ENCODE measurements around the gene NPB.

The NPB gene

DNA sequence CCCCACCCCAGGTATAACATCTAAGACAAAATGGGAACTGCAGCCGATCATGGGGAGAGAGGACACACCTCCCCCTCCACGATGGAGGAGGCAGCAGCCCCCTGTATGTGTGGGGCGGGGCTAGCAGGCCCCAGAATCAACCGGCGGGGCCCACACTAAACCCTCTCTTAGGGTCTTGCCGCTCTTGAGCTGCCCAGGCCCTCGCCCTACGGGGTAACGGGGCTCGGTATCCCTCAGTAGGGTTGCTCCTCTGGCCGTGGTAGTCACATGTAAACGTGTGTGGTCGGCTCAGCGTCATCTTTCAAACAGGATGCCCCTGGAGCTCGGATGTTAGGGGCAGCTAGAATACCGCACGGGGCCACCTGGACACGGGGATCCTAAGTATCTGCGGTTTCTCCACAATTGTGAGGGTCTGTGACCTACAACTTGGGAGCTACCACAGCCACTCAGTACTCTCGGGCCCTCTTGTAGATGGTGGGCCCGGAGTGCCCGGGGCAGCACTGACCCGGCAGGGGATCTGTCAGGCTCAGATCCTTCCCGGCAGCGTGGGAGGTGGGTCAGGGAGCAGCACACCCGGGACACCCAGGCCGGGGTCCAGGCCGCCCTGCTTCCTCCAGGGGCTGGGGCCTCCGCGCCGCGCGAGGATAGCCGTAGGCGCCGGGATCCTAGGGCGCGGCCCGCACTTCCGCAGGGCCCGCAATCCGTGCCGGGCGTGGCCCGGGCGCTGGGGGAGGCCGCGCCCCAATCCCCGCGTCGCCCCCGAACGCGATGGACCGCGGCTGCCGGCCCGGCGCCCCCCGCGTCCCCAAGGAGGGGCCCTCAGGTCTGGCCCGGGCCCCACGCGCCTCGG lies 31.7 kb upstream of the NPB start:
- no peak for DNase-seq

DNA sequence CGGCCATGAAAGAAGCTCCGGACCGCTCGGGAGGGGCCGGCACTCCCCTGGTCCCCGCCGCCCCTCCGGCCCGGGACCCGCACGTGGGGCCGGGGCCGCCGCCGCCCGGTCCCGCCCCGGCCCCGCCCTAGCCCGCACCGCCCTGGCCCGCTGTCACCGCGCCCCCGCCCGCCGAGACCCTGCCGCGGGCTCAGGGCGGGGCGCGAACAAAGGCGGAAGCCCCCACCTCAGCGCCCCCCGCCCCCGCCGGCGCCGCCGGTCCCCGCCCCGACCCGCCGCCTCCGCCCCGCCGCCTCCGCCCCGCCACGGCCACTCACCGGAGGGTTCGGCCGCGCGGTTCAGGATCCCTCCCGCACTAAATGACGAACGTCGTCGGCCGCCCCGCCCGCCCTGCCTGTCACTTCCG lies 31.1 kb upstream of the NPB start, which contains the start of gene ARHGDIA:
TSS of gene ARHGDIA (minus strand) at position 357 of the 406 bp plus-strand sequence. CDS start 1,407 bp downstream, outside the sequence.
- no peak for DNase-seq

DNA sequence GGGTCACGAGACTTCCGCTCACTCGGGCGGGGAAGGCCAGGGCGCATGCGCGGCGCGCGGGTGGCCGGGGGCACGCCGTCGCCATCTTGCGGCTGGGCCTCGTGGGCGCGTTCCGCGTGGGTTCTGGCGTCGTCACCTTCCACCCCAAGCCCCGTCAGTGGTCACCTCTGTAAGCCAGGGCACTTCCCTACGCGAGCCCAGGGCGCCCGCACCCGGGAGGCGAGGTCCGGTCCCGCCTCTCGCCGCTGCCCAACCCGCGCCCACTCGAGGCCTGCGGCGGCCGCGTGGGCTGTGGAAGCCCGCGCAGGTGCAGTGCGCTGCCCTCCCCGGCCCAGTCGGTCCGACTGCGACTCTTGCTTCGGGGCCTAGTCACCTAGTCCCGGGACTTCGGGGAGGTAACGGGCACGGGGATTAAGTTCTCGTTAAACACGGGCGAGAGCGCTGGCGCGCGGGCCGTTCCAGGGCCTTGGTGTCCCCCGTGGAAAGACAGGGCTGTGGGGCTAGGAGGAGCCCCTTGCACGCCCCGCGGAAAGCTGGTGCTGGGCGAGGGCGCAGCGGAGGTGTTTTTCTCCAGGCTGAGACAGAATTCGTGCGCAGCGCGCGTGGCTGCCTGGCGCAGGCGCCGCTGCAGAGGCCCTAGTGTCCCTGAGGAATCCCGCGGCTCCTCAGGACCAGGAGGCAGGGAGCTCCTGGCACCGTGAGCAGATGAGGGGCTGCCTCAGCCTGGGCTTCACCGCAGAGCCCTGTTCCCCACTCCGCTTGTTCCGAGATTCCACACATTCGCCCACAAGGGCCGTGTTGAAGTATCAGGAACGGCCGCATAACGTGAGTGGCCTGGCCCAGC lies 30.4 kb upstream of the NPB start:
- DNase-seq = peak; percentile 21

DNA sequence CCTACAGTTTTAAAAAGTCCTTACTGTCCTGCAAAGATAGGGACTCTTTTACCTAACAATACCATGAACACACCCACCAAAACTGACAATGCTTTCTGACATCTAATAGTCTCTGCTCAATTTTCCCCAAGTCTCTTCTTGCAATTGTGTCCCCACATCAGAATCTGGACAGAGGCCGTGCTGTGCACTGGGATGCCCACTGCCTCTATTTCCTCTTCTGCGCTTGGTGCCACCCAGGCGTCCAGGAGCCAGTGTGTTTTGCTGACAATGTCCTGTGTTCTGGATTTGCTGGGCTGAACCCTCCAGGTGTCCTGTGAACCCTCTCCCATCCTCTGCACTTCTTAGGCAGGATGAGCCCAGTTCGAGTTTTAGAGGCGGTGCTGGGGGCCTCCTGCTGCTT lies 24.5 kb upstream of the NPB start:
- DNase-seq = no peak

GRCh38 chr17:81878294-81878693 lies 23.7 kb upstream of the NPB start:
- DNase-seq = no peak

DNA sequence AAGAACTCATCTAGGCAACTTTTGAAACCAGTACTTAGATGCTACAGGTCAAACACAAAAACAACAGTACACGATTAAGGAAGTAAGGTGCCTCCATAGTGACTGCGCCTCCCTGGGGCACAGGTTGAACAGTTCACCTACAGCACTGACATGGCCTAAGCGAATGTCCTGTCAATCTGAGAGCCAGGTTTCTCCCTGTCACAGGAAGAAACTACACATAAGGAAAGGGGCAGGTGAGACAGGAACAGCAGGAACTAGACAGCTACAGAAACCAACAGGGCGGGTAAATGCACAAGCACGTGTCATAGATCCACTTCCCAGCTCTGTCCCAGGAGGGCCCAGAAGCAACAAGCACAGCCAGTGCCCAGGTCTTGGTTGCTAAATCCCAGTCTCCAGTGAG lies 22.9 kb upstream of the NPB start:
- no peak for DNase-seq

DNA sequence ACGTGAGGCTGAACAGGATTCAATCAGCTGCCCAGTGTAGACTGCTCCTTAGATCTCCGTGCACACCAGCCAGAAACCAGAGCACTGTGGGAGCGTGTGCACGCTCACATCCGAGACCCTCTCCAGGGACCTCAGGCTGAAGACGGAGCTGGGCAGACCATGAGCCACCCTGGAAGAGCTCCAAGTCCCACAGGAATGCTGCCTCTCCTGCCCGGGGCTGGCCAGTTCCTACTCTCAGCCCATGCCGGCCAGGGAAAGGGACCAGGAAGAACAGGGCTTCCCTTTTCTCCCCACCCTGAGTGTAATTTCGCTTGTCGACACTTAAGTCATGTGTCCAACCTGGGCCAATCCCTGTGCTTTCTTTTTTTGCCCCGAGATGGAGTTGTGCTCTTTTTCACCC lies 17.5 kb upstream of the NPB start:
- DNase-seq = no peak

GRCh38 chr17:81884968-81885367 lies 17.1 kb upstream of the NPB start:
- DNase-seq = no peak

- no peak for DNase-seq
Measured at GRCh38 chr17:81885454-81885853, 16.6 kb upstream of the NPB start.

DNA sequence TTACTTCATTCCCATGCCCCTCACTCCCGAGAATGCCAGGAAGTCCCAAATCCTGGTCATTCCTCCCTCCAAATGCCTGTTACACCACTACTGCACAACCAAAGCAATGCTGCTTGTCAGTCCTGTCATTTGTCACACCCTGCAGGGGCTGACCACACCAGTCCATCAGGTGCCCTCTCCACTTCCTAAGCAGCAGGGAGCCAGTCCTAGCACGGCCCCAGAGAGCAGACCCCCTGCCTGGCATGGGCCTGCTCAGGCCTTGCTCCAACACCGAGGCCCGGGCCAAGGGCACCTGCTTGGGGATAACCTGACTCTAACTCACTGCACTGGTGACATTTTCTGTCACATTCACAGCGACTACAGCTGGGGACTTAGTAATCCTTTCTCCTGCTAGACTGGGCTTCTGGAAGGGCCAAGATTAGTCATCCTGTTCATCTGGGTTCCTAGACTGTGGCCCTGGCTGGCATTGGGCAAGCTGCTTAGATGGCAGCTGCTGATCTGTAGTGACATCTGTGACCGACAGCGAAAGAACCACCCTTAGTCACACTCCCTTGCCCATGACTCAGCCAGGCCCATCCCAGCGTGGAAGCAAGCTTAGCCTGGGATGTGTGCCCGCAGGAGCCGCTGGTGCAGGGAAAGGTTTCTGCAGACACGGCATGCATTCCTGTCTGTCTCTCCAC lies 16.0 kb upstream of the NPB start:
- DNase-seq = no peak

DNA sequence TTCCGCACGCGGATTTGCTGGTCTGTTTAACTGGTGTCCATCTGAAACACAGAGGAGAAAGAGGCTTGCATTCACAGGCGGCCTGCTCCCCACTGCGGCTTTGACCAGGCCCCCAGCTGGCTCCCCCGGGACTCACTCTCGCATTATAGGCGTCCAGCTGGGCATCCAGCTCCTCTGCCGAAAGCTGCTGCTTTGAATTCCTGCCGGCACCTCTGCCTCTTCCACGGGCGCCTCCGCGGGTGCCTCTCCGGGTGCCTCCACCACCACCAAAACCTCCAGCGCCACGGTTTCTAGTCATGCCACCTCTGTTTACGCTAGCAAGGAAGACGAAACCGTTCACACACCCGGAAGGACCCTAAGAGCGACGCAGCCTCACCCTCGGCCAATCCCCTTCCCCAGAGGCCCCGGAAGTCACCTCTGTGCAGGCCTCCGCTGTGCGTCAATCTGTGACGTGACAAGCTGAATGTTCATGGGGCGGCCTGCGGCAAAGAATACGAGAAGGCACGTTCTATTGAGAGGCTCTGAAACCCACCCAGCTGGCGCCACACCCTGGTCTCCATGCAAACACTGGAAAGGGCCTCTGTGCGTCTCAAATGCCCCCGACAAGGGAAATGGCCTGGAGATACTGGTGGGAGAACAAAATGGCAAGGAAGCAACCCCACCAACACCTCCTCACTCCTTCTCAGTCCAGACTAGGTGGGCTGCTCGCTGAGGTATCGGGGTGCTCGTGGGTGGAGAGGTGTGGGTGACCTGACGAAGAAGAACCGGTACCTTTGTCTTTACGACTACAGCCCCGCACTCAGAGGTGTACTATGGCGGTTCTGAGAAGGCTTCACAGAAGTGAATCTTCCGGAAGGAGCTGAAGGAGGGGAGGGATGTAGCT lies 13.7 kb upstream of the NPB start:
- DNase-seq = no peak

- no peak for DNase-seq
Measured at GRCh38 chr17:81888988-81889595, 12.9 kb upstream of the NPB start.

- DNase-seq = no peak
Measured at GRCh38 chr17:81889602-81890001, 12.4 kb upstream of the NPB start.

DNA sequence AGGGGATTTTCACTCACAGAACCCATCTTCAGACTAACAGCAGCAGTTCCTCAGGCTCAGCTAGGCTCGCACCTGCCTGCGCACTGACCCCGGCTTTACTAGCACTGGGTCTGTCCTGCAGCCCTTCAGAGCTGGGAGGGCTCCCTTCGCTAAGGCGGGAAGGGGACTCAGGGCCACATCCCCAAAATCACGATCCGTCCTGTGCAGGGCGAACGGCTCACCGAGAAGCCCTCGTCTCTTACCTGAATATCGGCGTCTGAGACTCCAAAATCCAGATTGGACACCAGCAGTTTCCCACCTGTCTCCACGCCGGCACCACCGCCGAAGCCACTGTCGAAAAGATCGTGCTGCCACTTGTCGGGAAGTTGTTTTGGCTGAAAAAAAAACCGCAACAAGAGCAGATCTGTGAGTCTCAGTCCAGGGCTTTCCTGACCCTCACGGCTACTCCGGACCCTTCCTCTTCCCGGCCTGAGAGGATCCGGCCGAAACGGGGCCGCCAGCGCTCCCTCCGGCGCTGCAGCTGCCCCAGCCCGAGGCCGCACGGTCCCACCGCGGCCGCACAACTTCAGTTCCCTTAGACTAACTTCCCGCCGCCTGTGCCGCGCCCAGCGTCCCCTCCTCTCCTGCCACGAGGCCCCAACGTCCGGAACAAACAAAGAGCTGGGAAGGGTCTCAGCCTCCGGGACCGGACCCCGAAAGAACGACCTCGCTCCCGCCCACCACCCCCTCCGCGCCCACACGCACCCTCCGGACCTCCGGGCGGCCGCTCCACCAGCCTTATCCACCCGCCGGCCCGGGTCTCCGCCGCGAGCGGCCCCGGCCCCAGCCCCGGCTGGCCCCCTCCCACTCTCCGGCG lies 11.4 kb upstream of the NPB start:
- DNase-seq = no peak

- no peak for DNase-seq
Measured at GRCh38 chr17:81891303-81891552, 10.8 kb upstream of the NPB start.

DNA sequence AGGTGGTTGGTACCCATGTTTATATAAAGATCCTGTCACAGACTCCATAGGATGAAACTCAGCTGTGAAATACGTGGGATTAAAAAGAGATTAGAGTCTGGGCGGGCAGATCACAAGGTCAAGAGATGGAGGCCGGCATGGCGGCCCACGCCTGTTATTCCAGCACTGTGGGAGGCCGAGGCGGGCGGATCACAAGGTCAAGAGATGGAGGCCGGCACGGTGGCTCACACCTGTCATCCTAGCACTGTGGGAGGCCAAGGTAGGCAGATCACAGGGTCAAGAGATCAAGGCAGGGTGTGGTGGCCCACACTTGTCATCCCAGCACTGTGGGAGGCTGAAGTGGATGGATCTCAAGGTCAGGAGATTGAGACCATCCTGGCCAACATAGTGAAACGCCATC lies 6.6 kb upstream of the NPB start:
- DNase-seq = no peak

- no peak for DNase-seq
Measured at GRCh38 chr17:81898029-81898866, 3.8 kb upstream of the NPB start.

DNA sequence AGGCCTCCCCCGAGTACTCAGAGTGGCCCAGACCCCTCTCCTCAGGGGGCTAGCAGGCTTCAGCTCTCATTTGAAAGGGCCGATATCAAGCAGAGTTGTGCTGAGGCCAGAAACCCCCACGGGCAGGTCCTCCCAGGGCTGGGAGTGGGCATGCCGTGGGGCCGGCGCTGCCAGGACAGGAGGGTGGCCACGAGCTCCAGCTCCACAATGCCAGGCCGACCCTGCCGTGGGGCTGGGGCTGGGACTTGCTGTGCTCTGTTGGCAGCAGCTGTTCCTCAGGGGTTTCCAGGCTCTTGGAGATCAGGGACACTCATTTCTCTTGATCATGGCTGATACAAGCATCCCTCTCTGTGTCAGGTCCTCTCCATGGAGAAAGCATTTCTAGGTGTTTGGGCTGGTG lies 3.2 kb upstream of the NPB start:
- no peak for DNase-seq

- DNase-seq = no peak
Measured at GRCh38 chr17:81899514-81900166, 2.4 kb upstream of the NPB start.

Data from NCI-H187 treated with DMSO at 0.1 percent for 48 hours (cell line).